Endothelial cell (in vitro differentiated cells): ENCODE measurements around the gene SUZ12. TPM values are rescaled to one million over a fixed set of nuclear protein-coding genes. Genes with fewer than 3 reads are reported as not detected.
"Not testable (repeated sequence)": the region's sequence is repeated elsewhere in the genome, so short reads cannot be mapped to it uniquely, and the experiment has no call there.

Experiments
- DNase-seq: peaks from one replicate; pipeline ENCODE4 v3.0.0; 2021; ENCODE audit warnings: low spot score
- H3K27ac Mint-ChIP-seq: one replicate; pipeline ENCODE4 v1.8.0; 2021; ENCODE audit warnings: mixed read lengths, inconsistent platforms; ENCODE audit not compliant: unreplicated experiment
- H3K27me3 Mint-ChIP-seq: one replicate; pipeline ENCODE4 v1.8.0; 2021; ENCODE audit warnings: mild to moderate bottlenecking, moderate library complexity, mixed read lengths, inconsistent platforms; ENCODE audit not compliant: unreplicated experiment
- H3K36me3 Mint-ChIP-seq: one replicate; pipeline ENCODE4 v1.8.0; 2021; ENCODE audit warnings: mild to moderate bottlenecking, low read depth, mixed read lengths, inconsistent platforms; ENCODE audit not compliant: unreplicated experiment
- H3K4me1 Mint-ChIP-seq: one replicate; pipeline ENCODE4 v1.8.0; 2021; ENCODE audit warnings: mild to moderate bottlenecking, mixed read lengths, inconsistent platforms; ENCODE audit not compliant: unreplicated experiment
- H3K4me3 Mint-ChIP-seq: one replicate; pipeline ENCODE4 v1.8.0; 2021; ENCODE audit warnings: mild to moderate bottlenecking, mixed read lengths, inconsistent platforms; ENCODE audit not compliant: unreplicated experiment
- H3K9me3 Mint-ChIP-seq: one replicate; pipeline ENCODE4 v1.8.0; 2021; ENCODE audit warnings: mixed read lengths, inconsistent platforms; ENCODE audit not compliant: unreplicated experiment
- CTCF ChIP-seq: fragments of 200-600 bp; sonication (generic); IDR thresholded peaks from one replicate; pipeline ENCODE4 v1.5.0; 2021; ENCODE audit warnings: antibody characterized with exemption; ENCODE audit not compliant: unreplicated experiment
- total RNA-seq: library from RNA; stranded (reverse); fragmentation: NEBNext Ultra II Directional; extraction: Animal tissue kit (Norgen Biotek cat#: 25700); gene quantifications from one replicate; pipeline ENCODE4 v1.2.1, GENCODE V29; 2021; ENCODE audit not compliant: unreplicated experiment

The SUZ12 gene
- total RNA-seq, 1 donor from 2014 or later = 18.3 TPM

DNA sequence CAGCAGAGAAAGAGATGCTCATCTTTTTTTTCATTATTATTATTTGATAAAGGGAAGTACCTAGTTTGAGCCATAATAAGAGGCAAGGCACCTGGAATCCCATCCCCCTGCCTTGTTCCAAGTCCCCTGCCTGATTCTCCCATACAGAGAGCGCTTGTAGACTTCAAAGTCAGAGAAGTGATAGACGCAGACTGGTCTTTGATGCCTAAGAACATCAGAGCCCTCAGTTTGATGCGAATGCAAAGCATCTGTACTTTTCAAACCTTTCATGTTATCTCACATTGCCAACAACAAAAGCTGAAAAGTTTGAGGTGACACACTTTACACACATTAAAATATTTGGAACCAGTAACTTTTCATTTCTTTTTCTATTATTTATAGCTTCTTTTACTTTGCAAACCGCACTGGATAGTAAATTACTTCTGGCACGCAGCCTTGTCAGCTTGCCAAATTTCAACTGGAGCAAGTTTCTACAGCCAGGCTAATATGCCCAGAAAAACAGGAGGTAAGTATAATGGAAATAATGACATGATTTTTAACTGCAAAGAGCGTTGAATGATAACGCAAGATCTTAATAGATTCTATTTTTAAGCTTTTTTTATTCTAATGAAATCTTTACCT is 29.4 kb upstream of the SUZ12 start:
- Mint-ChIP-seq H3K4me1 (no peaks in the 10 kb centered on the region), H3K9me3 (no peaks in the 10 kb centered on the region), H3K27ac (no peak overlapping the region), H3K27me3 (peaks cover 4% of the 10 kb centered on the region), H3K36me3 (no peaks in the 10 kb centered on the region), H3K4me3 (no peak overlapping the region)
- DNase-seq = no peak
- no peak for TF ChIP-seq CTCF

DNA sequence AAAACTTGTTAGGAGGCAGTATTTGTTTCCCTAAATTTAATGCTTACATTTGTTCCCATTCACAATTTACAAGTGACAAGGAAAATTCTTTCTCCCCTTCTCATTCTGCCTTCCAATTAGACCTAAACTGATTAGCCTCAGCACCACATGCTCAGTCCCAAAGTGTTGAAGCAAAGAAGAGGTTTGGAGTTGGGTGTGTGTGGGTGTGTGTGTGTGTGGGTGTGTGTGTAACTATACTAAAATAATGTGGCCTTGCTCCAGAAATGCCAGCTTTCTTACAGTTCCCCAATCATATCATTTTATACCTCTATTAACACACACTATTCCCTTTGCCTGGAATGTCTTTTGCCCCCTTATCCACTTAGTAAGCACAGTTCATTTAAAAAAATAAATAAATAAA is 28.4 kb upstream of the SUZ12 start:
- no peak overlapping the region for H3K27ac Mint-ChIP-seq
- H3K36me3 Mint-ChIP-seq = no peaks in the 10 kb centered on the region
- no peak for DNase-seq
- TF ChIP-seq CTCF = no peak
- H3K9me3 Mint-ChIP-seq = no peaks in the 10 kb centered on the region
- no peaks in the 10 kb centered on the region for H3K4me1 Mint-ChIP-seq
- no peak overlapping the region for H3K4me3 Mint-ChIP-seq
- peaks cover 4% of the 10 kb centered on the region for H3K27me3 Mint-ChIP-seq

DNA sequence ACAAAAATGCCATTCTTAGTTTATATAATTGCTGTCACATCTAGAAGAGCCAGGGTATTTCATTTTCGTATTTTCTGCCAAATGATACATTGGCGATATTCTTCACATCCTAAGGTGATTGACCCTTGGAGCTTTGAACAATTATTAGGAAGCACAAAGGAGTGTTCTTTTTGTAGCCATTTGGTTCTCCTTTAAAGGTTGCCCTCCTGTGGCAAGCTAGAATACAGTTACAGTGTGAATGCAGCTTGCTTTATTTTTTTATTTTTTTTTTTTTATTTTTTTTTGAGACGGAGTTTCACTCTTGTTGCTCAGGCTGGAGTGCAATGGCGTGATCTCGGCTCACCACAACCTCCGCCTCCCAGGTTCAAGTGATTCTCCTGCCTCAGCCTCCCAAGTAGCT is 24.1 kb upstream of the SUZ12 start:
- not testable (repeated sequence) for H3K9me3 Mint-ChIP-seq, H3K27ac Mint-ChIP-seq, H3K27me3 Mint-ChIP-seq, DNase-seq, H3K36me3 Mint-ChIP-seq, H3K4me3 Mint-ChIP-seq, H3K4me1 Mint-ChIP-seq

- Mint-ChIP-seq H3K27me3 (peaks cover 1% of the 10 kb centered on the region), H3K4me3 (no peak overlapping the region), H3K27ac (no peak overlapping the region), H3K9me3 (no peaks in the 10 kb centered on the region), H3K4me1 (no peaks in the 10 kb centered on the region), H3K36me3 (no peaks in the 10 kb centered on the region)
- no peak for DNase-seq
- TF ChIP-seq CTCF = no peak
These were observed 21.2 kb upstream of the SUZ12 start for GRCh38 chr17:31915456-31916100.

GRCh38 chr17:31916491-31917064 is 20.2 kb upstream of the SUZ12 start:
- no peak overlapping the region for H3K27ac Mint-ChIP-seq
- no peaks in the 10 kb centered on the region for H3K36me3 Mint-ChIP-seq
- peaks cover 3% of the 10 kb centered on the region for H3K27me3 Mint-ChIP-seq
- H3K4me3 Mint-ChIP-seq = no peak overlapping the region
- no peak for TF ChIP-seq CTCF
- no peak for DNase-seq
- no peaks in the 10 kb centered on the region for H3K4me1 Mint-ChIP-seq
- H3K9me3 Mint-ChIP-seq = no peaks in the 10 kb centered on the region
